Parathyroid adenoma (tissue), 2 donors: ENCODE results near the gene PTPRD.
"Not testable (repeated sequence)": the region's sequence is repeated elsewhere in the genome, so short reads cannot be mapped to it uniquely, and the experiment has no call there.

Experiments
- H2AFZ ChIP-seq: fragments of 300-600 bp; sonication (generic); one replicate; pipeline ENCODE4 v1.7.0; 2017; ENCODE audit warnings: antibody characterized with exemption, mild to moderate bottlenecking
- H3K27ac ChIP-seq: fragments of 300-600 bp; sonication (generic); one replicate; pipeline ENCODE4 v1.7.0; 2017
- H3K27me3 ChIP-seq: fragments of 300-600 bp; sonication (generic); one replicate; pipeline ENCODE4 v1.7.0; 2017; ENCODE audit warnings: low read length; ENCODE audit not compliant: control insufficient read depth, insufficient read depth
- H3K36me3 ChIP-seq: fragments of 300-600 bp; sonication (generic); one replicate; pipeline ENCODE4 v1.7.0; 2017; ENCODE audit warnings: low read length; ENCODE audit not compliant: control insufficient read depth, insufficient read depth
- H3K4me1 ChIP-seq: fragments of 300-600 bp; sonication (generic); one replicate; pipeline ENCODE4 v1.7.0; 2017; ENCODE audit warnings: control low read depth
- H3K4me2 ChIP-seq: fragments of 300-600 bp; sonication (generic); one replicate; pipeline ENCODE4 v1.7.0; 2017; ENCODE audit warnings: low read length
- H3K4me3 ChIP-seq: fragments of 300-600 bp; sonication (generic); one replicate; pipeline ENCODE4 v1.7.0; 2017; ENCODE audit warnings: low read depth, low read length
- H3K79me2 ChIP-seq: fragments of 300-600 bp; sonication (generic); one replicate; pipeline ENCODE4 v1.7.0; 2017; ENCODE audit warnings: control low read depth
- H3K9ac ChIP-seq: fragments of 300-600 bp; sonication (generic); one replicate; pipeline ENCODE4 v1.7.0; 2017; ENCODE audit warnings: mild to moderate bottlenecking
- H3K9me3 ChIP-seq: fragments of 300-600 bp; sonication (generic); one replicate; pipeline ENCODE4 v1.7.0; 2017; ENCODE audit warnings: low read length; ENCODE audit not compliant: control insufficient read depth
- TF ChIP-seq, protein P1 (sequence below): fragments of 300-600 bp; sonication (generic); IDR thresholded peaks from one replicate; pipeline ENCODE4 v1.7.0; 2017; ENCODE audit warnings: antibody characterized with exemption, mild to moderate bottlenecking
- donor health status: primary hyperparathyroidism.

The PTPRD gene

DNA sequence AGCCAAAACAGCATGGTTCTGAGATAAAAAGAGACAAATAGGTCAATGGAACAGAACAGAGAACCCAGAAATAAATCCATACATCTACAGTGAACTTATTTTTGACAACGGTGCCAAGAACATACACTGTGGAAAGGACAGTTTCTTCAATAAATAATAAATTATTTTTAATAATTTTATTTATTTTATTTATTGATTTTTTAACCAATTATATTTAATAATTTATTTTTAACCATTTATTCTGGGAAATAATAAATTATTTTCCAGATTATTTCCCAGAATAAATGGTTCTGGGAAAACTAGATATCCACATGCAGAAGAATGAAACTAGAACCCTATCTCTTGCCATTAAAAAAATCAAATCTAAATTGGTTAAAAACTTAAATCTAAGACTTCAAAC, 1669.4 kb downstream of the PTPRD start:
- H3K27ac ChIP-seq: no peak overlapping the region
- TF ChIP-seq, protein P1, sequence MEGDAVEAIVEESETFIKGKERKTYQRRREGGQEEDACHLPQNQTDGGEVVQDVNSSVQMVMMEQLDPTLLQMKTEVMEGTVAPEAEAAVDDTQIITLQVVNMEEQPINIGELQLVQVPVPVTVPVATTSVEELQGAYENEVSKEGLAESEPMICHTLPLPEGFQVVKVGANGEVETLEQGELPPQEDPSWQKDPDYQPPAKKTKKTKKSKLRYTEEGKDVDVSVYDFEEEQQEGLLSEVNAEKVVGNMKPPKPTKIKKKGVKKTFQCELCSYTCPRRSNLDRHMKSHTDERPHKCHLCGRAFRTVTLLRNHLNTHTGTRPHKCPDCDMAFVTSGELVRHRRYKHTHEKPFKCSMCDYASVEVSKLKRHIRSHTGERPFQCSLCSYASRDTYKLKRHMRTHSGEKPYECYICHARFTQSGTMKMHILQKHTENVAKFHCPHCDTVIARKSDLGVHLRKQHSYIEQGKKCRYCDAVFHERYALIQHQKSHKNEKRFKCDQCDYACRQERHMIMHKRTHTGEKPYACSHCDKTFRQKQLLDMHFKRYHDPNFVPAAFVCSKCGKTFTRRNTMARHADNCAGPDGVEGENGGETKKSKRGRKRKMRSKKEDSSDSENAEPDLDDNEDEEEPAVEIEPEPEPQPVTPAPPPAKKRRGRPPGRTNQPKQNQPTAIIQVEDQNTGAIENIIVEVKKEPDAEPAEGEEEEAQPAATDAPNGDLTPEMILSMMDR: no peak
- H3K4me2 ChIP-seq: no peak overlapping the region
- H3K27me3 ChIP-seq: no peaks in the 10 kb centered on the region
- H3K4me3 ChIP-seq: no peak overlapping the region
- H3K9me3 ChIP-seq: no peaks in the 10 kb centered on the region
- H3K4me1 ChIP-seq: no peaks in the 10 kb centered on the region
- H2AFZ ChIP-seq: no peak overlapping the region
- no peak overlapping the region for H3K9ac ChIP-seq
- no peaks in the 10 kb centered on the region for H3K79me2 ChIP-seq
- no peaks in the 10 kb centered on the region for H3K36me3 ChIP-seq

DNA sequence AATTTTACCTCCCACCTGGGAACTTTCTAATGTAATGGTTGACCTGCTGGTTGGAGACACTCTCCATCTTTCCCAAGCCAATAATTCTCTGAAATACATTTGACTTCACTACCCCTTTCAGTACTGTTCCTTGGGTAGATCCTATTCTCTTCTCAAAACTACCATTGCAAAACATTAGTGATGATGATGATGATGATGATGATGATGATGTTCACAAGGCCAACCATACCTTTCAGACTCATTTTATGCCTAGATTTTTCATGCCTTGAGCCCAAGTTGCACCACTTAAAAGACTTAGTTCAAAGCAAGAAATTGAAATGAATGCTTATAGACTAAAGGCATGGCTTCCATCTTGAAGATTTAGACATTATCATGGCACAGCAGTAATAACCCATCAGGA, 1672.2 kb downstream of the PTPRD start:
- H3K36me3 ChIP-seq: no peaks in the 10 kb centered on the region

DNA sequence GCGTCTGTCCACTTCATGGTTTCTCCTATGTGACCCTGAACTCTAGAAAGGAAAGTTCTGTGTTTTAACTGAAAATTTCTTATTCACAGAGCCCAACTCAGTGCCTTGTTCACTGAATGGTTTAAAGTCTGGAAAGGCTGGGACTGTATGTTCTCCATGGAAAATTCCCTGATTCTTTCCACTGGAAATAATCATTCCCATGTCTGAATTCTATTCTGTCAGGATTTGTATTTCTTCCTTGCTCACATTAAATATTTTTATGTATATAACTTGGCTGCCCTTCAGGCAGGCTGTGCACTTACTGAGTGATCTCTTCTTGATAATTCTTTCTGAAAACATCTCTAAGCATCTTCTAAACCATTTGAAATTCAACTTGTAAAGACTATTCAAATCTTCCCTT, 1686.3 kb downstream of the PTPRD start:
- Histone ChIP-seq H3K79me2 (no peaks in the 10 kb centered on the region), H3K4me2 (no peak overlapping the region), H3K9ac (no peak overlapping the region), H3K36me3 (no peaks in the 10 kb centered on the region), H2AFZ (no peak overlapping the region), H3K4me3 (no peak overlapping the region), H3K27me3 (no peaks in the 10 kb centered on the region), H3K27ac (no peak overlapping the region), H3K4me1 (no peaks in the 10 kb centered on the region), H3K9me3 (no peaks in the 10 kb centered on the region)
- TF ChIP-seq, protein P1: no peak

More for the DNA sequence above, 1672.2 kb downstream of the PTPRD start:
- H3K27me3 ChIP-seq: no peaks in the 10 kb centered on the region
- no peak overlapping the region for H3K27ac ChIP-seq
- no peak overlapping the region for H3K4me3 ChIP-seq
- H3K4me2 ChIP-seq: no peak overlapping the region
- H3K9ac ChIP-seq: no peak overlapping the region
- no peaks in the 10 kb centered on the region for H3K9me3 ChIP-seq
- TF ChIP-seq, protein P1: no peak
- no peaks in the 10 kb centered on the region for H3K79me2 ChIP-seq
- H2AFZ ChIP-seq: no peak overlapping the region
- no peaks in the 10 kb centered on the region for H3K4me1 ChIP-seq

DNA sequence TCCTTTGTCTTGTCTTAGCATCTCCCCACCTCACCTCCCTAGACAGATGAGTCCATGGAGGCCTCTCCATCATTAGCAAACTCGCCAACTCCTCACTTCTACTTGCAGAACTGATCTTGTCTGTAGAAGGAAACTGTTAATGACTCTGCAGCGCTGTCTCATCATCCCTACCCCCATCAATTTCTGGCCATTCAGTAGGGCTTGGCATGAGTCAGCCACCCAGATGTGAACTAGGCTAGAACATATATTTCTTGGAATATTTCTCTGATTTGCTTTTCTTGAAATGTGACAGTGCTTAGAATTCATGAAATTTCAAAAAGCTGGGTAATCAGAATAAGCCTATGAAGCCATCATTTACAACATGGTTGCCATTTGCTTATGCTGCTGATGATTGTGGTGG, 1688.2 kb downstream of the PTPRD start:
- TF ChIP-seq, protein P1: no peak
- H3K36me3 ChIP-seq: no peaks in the 10 kb centered on the region
- no peaks in the 10 kb centered on the region for H3K9me3 ChIP-seq
- H3K27me3 ChIP-seq: no peaks in the 10 kb centered on the region
- H3K4me2 ChIP-seq: no peak overlapping the region
- H3K4me3 ChIP-seq: no peak overlapping the region
- H3K79me2 ChIP-seq: no peaks in the 10 kb centered on the region
- no peaks in the 10 kb centered on the region for H3K4me1 ChIP-seq
- H3K27ac ChIP-seq: no peak overlapping the region
- H3K9ac ChIP-seq: no peak overlapping the region
- no peak overlapping the region for H2AFZ ChIP-seq

DNA sequence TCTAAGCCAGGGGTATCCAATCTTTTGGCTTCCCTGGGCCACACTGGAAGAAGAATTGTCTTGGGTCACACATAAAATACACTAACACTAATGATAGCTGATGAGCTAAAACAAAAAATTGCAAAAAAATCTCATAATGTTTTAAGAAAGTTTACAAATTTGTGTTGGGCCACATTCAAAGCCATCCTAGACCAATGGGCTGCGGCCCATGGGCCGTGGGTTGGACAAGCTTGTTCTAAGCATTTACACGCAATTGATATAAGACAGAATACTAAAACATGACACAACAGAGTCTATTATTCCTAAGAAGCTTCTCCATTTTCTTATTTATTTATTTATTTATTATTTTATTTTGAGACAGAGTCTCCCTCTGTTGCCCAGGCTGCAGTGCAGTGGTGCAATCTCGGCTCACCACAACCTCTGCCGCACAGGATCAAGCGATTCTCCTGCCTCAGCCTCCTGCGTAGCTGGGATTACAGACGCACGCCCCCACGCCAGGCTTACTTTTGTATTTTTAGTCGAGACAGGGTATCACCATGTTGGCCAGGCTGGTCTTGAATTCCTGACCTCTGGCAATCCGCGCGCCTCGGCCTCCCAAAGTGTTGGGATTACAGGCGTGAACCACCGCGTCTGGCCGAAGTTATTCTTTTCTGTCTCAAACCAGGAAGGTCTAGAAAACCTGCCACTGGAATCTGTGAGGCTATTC, 1692.2 kb downstream of the PTPRD start:
- H3K9ac ChIP-seq, H3K27ac ChIP-seq, H3K9me3 ChIP-seq, H3K79me2 ChIP-seq, H3K4me2 ChIP-seq, H3K4me1 ChIP-seq, H2AFZ ChIP-seq, H3K4me3 ChIP-seq, H3K36me3 ChIP-seq, H3K27me3 ChIP-seq: not testable (repeated sequence)
